ENCODE measurements around the gene OR6Q1.
"Not testable (repeated sequence)": the region's sequence is repeated elsewhere in the genome, so short reads cannot be mapped to it uniquely, and the experiment has no call there.

The OR6Q1 gene

GRCh38 chr11:58030653-58031052 is at the start of gene OR6Q1:
OR6Q1 (plus strand) TSS chr11:58030953; CDS start chr11:58030953, 0 bp downstream.
- no peak for DNase-seq

GRCh38 chr11:57981536-57981935 is 49.2 kb upstream of the OR6Q1 start:
- no peak for DNase-seq

- no peak for DNase-seq
Observed at GRCh38 chr11:57982776-57983175, 48.0 kb upstream of the OR6Q1 start.

- no peak for DNase-seq
Observed at GRCh38 chr11:57983191-57983590, 47.6 kb upstream of the OR6Q1 start.

- not testable (repeated sequence) for DNase-seq
Observed at GRCh38 chr11:57999523-57999922, 31.2 kb upstream of the OR6Q1 start.

- DNase-seq, result not testable (repeated sequence)
Observed at GRCh38 chr11:58000021-58000420, 30.7 kb upstream of the OR6Q1 start.

GRCh38 chr11:58000699-58001098 is 30.1 kb upstream of the OR6Q1 start:
- no peak for DNase-seq

- DNase-seq, result no peak
Observed at GRCh38 chr11:58003036-58003435, 27.7 kb upstream of the OR6Q1 start.

GRCh38 chr11:58003591-58003990 is 27.2 kb upstream of the OR6Q1 start:
- no peak for DNase-seq

- DNase-seq, result peak; percentile 4
Observed at GRCh38 chr11:58004664-58005063, 26.1 kb upstream of the OR6Q1 start.

GRCh38 chr11:58006940-58007339 is 23.8 kb upstream of the OR6Q1 start:
- no peak for DNase-seq

GRCh38 chr11:58011771-58012170 is 19.0 kb upstream of the OR6Q1 start:
- no peak for DNase-seq

GRCh38 chr11:58023435-58023931 is 7.3 kb upstream of the OR6Q1 start, which contains the start of gene OR9Q1:
OR9Q1 (plus strand) TSS chr11:58023881; CDS start chr11:58179445, 155,564 bp downstream.
- no peak for DNase-seq

GRCh38 chr11:58024601-58025091 is 6.1 kb upstream of the OR6Q1 start:
- DNase-seq, result no peak

- DNase-seq, result no peak
Observed at GRCh38 chr11:58027341-58027740, 3.4 kb upstream of the OR6Q1 start.

GRCh38 chr11:58028687-58029411 is 1.9 kb upstream of the OR6Q1 start:
- DNase-seq, result no peak

- DNase-seq, result no peak
Observed at GRCh38 chr11:58034471-58034870, 3.7 kb downstream of the OR6Q1 start.

GRCh38 chr11:58039589-58039988 is 8.8 kb downstream of the OR6Q1 start:
- no peak for DNase-seq

- DNase-seq, result no peak
Observed at GRCh38 chr11:58043379-58043778, 12.6 kb downstream of the OR6Q1 start.

- no peak for DNase-seq
Observed at GRCh38 chr11:58046231-58046630, 15.5 kb downstream of the OR6Q1 start.

GRCh38 chr11:58047818-58048217 is 17.1 kb downstream of the OR6Q1 start:
- DNase-seq, result no peak

- DNase-seq, result no peak
Observed at GRCh38 chr11:58055806-58056401, 25.2 kb downstream of the OR6Q1 start.

GRCh38 chr11:58057481-58057880 is 26.7 kb downstream of the OR6Q1 start:
- no peak for DNase-seq
